Activated CD4-positive, alpha-beta T cell treated with anti-CD3 and anti-CD28 coated beads, Interleukin-2, amount 50 U/mL, for 48 hours (primary cell): Measurements from ENCODE around the gene PLA2G2F.

Experiments
- DNase-seq, 2 experiments: peaks; one replicate each; pipeline ENCODE4 v3.0.0-alpha.2; 2020

PLA2G2F gene

GRCh38 chr1:20174937-20175666 is 36.0 kb downstream of the PLA2G2F start:
- no peak for DNase-seq

GRCh38 chr1:20178634-20179370 is 39.7 kb downstream of the PLA2G2F start:
- no peak for DNase-seq

GRCh38 chr1:20179371-20180128 is 40.4 kb downstream of the PLA2G2F start:
- no peak for DNase-seq

GRCh38 chr1:20180129-20180843 is 41.2 kb downstream of the PLA2G2F start:
- no peak for DNase-seq

GRCh38 chr1:20180844-20181207 is 41.7 kb downstream of the PLA2G2F start:
- DNase-seq, result no peak

- no peak for DNase-seq
Measured at GRCh38 chr1:20182415-20182814, 43.3 kb downstream of the PLA2G2F start.

- no peak for DNase-seq
Measured at GRCh38 chr1:20183035-20183434, 43.9 kb downstream of the PLA2G2F start.

- no peak for DNase-seq
Measured at GRCh38 chr1:20183616-20184271, 44.6 kb downstream of the PLA2G2F start.

GRCh38 chr1:20184481-20184900 is 45.4 kb downstream of the PLA2G2F start:
- no peak for DNase-seq

GRCh38 chr1:20184997-20185833 is 46.1 kb downstream of the PLA2G2F start:
- peak; percentile 67 to 77 for DNase-seq

- DNase-seq, result peak; percentile 77 to 86
Measured at GRCh38 chr1:20185834-20186782, 47.0 kb downstream of the PLA2G2F start, which contains the start of the genes PLA2G2C and UBXN10. PLA2G2C (minus strand) TSS chr1:20186518; CDS start chr1:20177363, 9,155 bp downstream. UBXN10 (plus strand) TSS chr1:20186096; CDS start chr1:20190562, 4,466 bp downstream.

- peak; percentile 43 to 52 for DNase-seq
Measured at GRCh38 chr1:20187103-20187812, 48.1 kb downstream of the PLA2G2F start.

- peak in 1 of 2 experiments; percentile 14 for DNase-seq
Measured at GRCh38 chr1:20187813-20188454, 48.8 kb downstream of the PLA2G2F start.

GRCh38 chr1:20188455-20188817 is 49.3 kb downstream of the PLA2G2F start:
- no peak for DNase-seq

GRCh38 chr1:20189664-20190063 is 50.5 kb downstream of the PLA2G2F start:
- no peak for DNase-seq

GRCh38 chr1:20190256-20191160 is 51.4 kb downstream of the PLA2G2F start:
- DNase-seq, result no peak

GRCh38 chr1:20191266-20191825 is 52.2 kb downstream of the PLA2G2F start:
- DNase-seq, result no peak
